Activated naive CD8-positive, alpha-beta T cell treated with anti-CD3 and anti-CD28 coated beads, Interleukin-2, amount 10 ng/mL, durations not matched to agents 7 days and 5 days (primary cell): ENCODE results near the gene CAPZA1. TPM values are rescaled to one million over a fixed set of nuclear protein-coding genes. Genes with fewer than 3 reads are reported as not detected.
"Not testable (repeated sequence)": the region's sequence is repeated elsewhere in the genome, so short reads cannot be mapped to it uniquely, and the experiment has no call there.

Experiments
- ATAC-seq: fragments of 150-1000 bp; cut with Tn5 transposase; one replicate; pipeline ENCODE4 v1.10.0; 2021; ENCODE audit warnings: low read depth, moderate library complexity
- POLR2A ChIA-PET: fragments of 350-600 bp; sonication (Branson Sonifier 250); formaldehyde crosslinking; loops from one replicate; lab custom pipeline; 2021; ENCODE audit warnings: antibody characterized with exemption; lab: Charles Lee
- DNase-seq: peaks from one replicate; pipeline ENCODE4 v3.0.0; 2021
- H3K27ac Mint-ChIP-seq: one replicate; pipeline ENCODE4 v1.8.0; 2022; ENCODE audit warnings: mild to moderate bottlenecking, mixed read lengths
- H3K27me3 Mint-ChIP-seq: one replicate; pipeline ENCODE4 v1.8.0; 2022; ENCODE audit warnings: mild to moderate bottlenecking, moderate library complexity, mixed read lengths
- H3K36me3 Mint-ChIP-seq: one replicate; pipeline ENCODE4 v1.8.0; 2021; ENCODE audit warnings: mild to moderate bottlenecking, mixed read lengths
- H3K4me1 Mint-ChIP-seq: one replicate; pipeline ENCODE4 v1.8.0; 2021; ENCODE audit warnings: mixed read lengths
- H3K4me3 Mint-ChIP-seq: one replicate; pipeline ENCODE4 v1.8.0; 2022; ENCODE audit warnings: mild to moderate bottlenecking, moderate library complexity, mixed read lengths
- H3K9me3 Mint-ChIP-seq: one replicate; pipeline ENCODE4 v1.8.0; 2021; ENCODE audit warnings: mixed read lengths
- total RNA-seq, 2 experiments: library from RNA; stranded (reverse); gene quantifications; one replicate each; pipeline ENCODE4 v1.2.3, GENCODE V29; 2021

The CAPZA1 gene
- total RNA-seq, 2 experiments from 2014 or later: 248 to 251 TPM

DNA sequence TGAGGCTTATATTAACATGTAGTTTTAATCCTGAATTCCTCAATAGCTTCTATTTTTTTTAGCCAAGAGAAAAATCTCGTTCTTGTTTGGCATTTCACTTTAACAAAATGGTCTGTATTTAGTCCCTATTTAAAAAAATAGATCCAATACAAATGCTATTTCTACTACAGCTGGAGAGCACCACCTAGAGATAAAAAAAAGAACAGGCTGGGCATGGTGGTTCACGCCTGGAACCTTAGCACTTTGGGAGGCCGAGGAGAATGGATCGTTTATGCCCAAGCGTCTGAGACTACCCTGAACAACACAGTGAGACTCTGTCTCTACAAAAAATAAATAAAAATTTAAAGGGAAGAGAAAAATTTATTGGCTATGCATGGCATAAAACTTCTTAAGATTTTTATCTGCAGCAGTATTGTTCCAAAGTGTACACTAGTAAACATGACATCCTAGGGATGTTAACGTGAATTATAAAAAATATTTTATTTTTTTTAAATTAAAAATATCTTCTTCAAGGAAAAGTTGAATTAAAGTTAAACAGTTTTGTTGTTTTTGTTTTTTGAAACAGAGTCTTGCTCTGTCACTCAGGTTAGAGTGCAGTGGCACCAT is 5.1 kb upstream of the CAPZA1 start:
- Mint-ChIP-seq H3K27ac (no peak overlapping the region), H3K4me1 (peaks cover 17% of the 10 kb centered on the region), H3K36me3 (peaks cover 4% of the 10 kb centered on the region), H3K9me3 (no peaks in the 10 kb centered on the region), H3K4me3 (no peak overlapping the region), H3K27me3 (no peaks in the 10 kb centered on the region)
- ATAC-seq: no peak
- POLR2A ChIA-PET: interaction anchor here (0.5 kb wide), 1 partner anchor 116 kb away, joined by 5 read pairs; no protein-coding TSS in a partner anchor
- no peak for DNase-seq

DNA sequence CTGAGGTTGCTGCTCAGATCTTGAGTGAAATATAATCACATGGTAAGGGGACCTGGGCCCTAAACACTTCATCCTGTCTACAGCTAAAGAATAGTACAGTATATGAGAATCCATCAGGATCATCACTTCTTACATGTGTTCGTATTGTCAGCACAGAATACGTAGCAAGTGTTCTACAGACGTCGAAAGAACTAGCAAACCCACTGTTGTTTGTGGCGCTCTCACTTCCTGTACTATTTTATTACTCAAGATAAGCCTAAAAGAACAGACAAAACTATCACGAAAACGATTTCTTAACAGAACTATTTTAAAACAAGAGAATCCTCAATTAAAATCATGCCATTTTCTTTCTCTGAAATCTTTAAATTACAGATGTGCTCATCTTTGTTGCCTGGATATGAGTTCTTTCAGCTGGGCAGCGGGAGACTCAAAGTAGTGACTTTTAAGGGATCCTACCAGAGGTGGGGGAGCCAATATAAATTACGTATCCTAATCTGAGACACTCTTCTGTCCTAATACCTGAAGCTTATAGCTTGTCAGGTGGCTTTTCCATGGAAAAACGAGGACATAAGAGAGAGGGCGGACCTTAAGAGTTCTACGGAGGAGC is 1.4 kb upstream of the CAPZA1 start:
- Mint-ChIP-seq H3K4me1 (peaks cover 28% of the 10 kb centered on the region), H3K27ac (peak overlapping the region; percentile 100), H3K9me3 (no peaks in the 10 kb centered on the region), H3K4me3 (peak overlapping the region; percentile 97), H3K27me3 (no peaks in the 10 kb centered on the region), H3K36me3 (peaks cover 19% of the 10 kb centered on the region)
- no peak for DNase-seq
- ATAC-seq: peak; percentile 18
- POLR2A ChIA-PET: interaction anchor here (0.5 to 3.2 kb wide), 12 partner anchors 18 to 1403 kb away, joined by 3 to 35 read pairs (median 4); partner anchors contain the start of genes MOV10, PPM1J and RHOC

DNA sequence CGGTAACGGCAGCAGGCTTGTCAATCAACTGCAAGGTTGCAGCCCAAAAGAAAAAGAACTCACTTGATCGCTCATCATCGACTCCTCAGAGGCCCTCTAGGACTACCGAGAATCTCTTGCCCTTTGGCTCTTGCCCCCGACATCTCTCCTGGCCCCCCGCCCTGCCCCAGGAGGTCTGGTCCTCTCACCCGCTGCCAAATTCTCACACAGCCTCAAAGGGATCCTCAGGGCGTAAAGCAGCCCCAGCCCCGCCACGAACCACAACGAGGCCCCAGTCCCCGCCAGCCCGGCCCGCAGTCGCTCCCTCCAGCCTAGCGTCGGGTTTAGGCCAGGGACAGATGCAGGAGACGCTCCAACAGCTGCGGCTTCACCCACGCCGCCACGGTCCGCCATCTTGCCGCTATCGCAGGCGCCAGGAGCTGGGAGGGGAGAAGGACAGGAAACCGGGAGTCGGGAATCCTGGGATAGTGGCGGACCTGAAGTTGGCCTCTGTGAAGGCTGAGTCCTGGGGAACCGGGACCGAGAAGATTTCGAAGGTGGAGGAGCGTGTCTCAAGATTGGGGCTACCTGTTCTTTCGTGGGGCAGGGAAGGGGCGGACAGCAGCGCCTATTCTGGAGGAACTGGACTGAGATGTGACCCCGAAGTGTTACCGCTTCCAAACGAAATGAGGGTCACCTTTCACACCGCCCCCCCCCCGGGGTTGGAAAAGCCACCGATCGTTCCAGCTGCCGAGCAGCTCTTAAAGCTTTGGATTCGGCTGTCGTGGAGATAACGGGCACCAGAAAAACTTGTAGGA is 713 bp upstream of the CAPZA1 start, which contains the start of gene ST7L:
Gene ST7L (minus strand): TSS at position 421 of the 797 bp plus-strand sequence. CDS start 28 bp downstream, at position 393.
- peaks cover 29% of the 10 kb centered on the region for H3K4me1 Mint-ChIP-seq
- peak within 1 kb of the TSS; percentile 97 for H3K4me3 Mint-ChIP-seq
- H3K27ac Mint-ChIP-seq: peak within 1 kb of the TSS; percentile 100
- H3K27me3 Mint-ChIP-seq: no peaks in the 10 kb centered on the region
- ATAC-seq: peak; percentile 22
- H3K36me3 Mint-ChIP-seq: peaks cover 20% of the 10 kb centered on the region
- peak; percentile 74 for DNase-seq
- no peaks in the 10 kb centered on the region for H3K9me3 Mint-ChIP-seq
- POLR2A ChIA-PET: interaction anchor here (0.5 to 3.2 kb wide), 19 partner anchors 15 to 1966 kb away, joined by 3 to 35 read pairs (median 4); partner anchors contain the start of genes MOV10, PPM1J and RHOC

DNA sequence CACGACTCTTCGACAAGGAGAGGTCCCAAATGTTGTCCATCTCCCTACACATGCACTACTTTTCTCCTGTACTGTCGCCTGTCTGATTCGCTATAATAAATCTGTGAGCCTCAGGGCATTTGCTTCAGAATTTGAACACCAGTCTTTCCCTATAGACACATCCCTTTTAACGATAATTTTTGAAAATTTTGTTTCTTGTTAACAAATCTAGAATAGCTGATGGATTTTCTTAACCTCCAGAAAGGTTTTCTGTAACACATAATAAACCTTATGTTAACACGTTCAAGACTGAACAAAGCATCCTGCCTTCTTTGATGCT is 704 bp downstream of the CAPZA1 start:
- ATAC-seq: no peak
- H3K9me3 Mint-ChIP-seq: no peaks in the 10 kb centered on the region
- H3K36me3 Mint-ChIP-seq: peaks cover 31% of the 10 kb centered on the region

DNA sequence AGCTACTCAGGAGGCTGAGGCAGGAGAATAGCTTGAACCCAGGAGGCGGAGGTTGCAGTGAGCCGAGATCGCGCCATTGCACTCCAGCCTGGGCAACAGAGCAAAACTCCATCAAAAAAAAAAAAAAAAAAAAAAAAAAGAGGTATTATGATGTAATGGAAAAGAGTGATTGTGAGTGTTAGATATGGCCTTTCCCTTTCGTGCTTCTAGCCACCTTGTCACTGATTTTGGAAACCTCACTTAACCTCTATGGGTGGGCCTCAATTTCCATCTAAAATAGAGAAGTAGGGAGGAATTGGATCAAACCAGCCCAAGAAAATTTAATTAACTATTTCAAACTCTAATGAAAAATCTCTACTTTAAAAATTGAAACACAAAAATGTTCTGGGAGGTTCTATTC is 4.9 kb downstream of the CAPZA1 start:
- H3K9me3 Mint-ChIP-seq, ATAC-seq, H3K4me3 Mint-ChIP-seq, DNase-seq, H3K27me3 Mint-ChIP-seq, H3K27ac Mint-ChIP-seq: not testable (repeated sequence)
- POLR2A ChIA-PET: interaction anchor here (0.7 kb wide), 3 partner anchors 22 to 117 kb away, joined by 3 to 5 read pairs (median 3); no protein-coding TSS in a partner anchor
- peaks cover 47% of the 10 kb centered on the region for H3K36me3 Mint-ChIP-seq
- H3K4me1 Mint-ChIP-seq: peaks cover 49% of the 10 kb centered on the region

More for the DNA sequence above, 704 bp downstream of the CAPZA1 start:
- peak overlapping the region; percentile 100 for H3K27ac Mint-ChIP-seq
- peak overlapping the region; percentile 97 for H3K4me3 Mint-ChIP-seq
- no peak for DNase-seq
- POLR2A ChIA-PET: interaction anchor here (0.6 to 3.2 kb wide), 6 partner anchors 15 to 95 kb away, joined by 3 to 35 read pairs (median 5); partner anchors contain the start of genes MOV10 and PPM1J
- peaks cover 41% of the 10 kb centered on the region for H3K4me1 Mint-ChIP-seq
- H3K27me3 Mint-ChIP-seq: no peaks in the 10 kb centered on the region

DNA sequence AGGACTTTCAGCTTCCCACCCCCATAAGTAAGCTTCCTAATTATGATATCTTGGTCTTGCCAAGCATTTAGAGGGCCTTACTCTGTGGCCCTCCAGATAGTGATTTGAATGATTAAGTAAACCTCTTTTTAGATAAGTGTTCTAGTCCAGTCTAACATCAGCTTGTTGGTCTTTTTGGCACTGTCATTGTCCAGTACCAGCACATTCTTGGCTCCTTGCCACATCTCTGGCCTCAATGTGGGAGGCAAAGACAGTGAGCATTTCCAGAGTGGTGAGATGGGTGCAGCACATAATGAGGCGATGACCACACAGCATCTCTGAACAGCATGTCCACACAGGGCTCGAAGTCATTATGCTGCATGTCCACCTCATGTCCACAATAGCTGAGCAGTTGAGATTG is 6.1 kb downstream of the CAPZA1 start:
- POLR2A ChIA-PET: interaction anchor here (0.6 to 1.0 kb wide), 2 partner anchors 26 to 422 kb away, joined by 5 to 6 read pairs; no protein-coding TSS in a partner anchor
- H3K4me3 Mint-ChIP-seq: no peak overlapping the region
- H3K4me1 Mint-ChIP-seq: peaks cover 52% of the 10 kb centered on the region

DNA sequence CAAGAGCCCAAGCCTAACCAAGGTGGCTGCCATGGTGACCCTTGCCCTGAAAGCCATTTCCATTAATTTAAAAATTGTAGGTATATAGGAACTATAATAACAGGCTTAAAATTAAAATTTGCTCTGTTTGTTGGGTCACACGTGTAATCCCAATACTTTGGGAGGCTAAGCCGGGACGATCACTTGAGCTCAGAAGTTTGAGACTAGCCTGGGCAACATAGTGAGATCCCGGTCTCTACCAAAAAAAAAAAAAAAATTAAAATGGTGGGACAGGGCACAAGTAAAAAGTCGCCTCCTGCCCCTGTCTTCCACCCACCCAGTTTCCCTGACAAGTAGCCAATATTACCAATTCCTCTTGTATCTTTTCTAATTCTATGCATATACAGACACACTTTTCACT is 6.6 kb downstream of the CAPZA1 start:
- H3K36me3 Mint-ChIP-seq: peaks cover 45% of the 10 kb centered on the region
- no peak overlapping the region for H3K27ac Mint-ChIP-seq
- H3K27me3 Mint-ChIP-seq: no peaks in the 10 kb centered on the region
- DNase-seq (no peak), ATAC-seq (no peak)
- peaks cover 52% of the 10 kb centered on the region for H3K4me1 Mint-ChIP-seq
- POLR2A ChIA-PET: interaction anchor here (1.0 kb wide), 1 partner anchor 26 kb away, joined by 6 read pairs; no protein-coding TSS in a partner anchor
- no peaks in the 10 kb centered on the region for H3K9me3 Mint-ChIP-seq
- no peak overlapping the region for H3K4me3 Mint-ChIP-seq

More for the DNA sequence above, 6.1 kb downstream of the CAPZA1 start:
- ATAC-seq: no peak
- H3K27me3 Mint-ChIP-seq: no peaks in the 10 kb centered on the region
- no peak overlapping the region for H3K27ac Mint-ChIP-seq
- peaks cover 45% of the 10 kb centered on the region for H3K36me3 Mint-ChIP-seq
- no peak for DNase-seq
- H3K9me3 Mint-ChIP-seq: no peaks in the 10 kb centered on the region

DNA sequence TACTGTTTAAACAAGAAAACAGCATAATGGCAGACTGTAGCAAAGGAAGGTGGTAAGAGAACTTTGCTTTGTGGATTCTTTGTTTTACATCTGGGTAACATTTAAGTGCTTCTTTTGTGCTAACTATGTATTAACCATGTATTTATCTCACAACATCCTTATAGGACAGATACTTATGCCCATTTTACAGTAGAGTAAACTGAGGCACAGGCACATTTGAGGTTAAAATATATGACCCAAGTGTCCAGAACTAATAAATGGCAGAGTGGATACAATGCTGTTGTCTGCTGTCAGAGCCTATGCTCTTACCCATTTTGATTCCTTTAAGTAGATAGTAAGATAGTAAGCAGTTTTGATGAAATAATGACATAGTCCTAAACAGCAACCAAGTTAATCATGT is 7.3 kb downstream of the CAPZA1 start:
- peaks cover 54% of the 10 kb centered on the region for H3K4me1 Mint-ChIP-seq

DNA sequence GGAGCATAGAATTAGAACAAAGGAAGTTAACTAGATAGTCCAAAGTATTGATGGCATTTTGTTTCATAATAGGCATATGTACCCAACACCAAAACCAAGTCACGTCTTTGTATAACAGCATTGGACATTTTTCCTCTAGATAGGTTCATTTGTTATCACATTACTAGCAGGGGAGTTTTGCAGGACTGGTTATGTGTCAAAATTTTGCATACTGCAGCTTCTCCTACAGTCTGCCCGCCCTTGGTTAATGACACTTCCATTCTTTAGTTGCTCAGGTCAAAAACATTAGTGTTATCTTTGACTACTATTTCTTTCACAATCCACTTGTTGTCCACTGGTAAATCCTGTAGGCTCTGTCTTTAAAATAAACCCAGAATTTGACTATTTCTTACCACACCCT is 8.9 kb downstream of the CAPZA1 start:
- POLR2A ChIA-PET: no interaction called here
- no peaks in the 10 kb centered on the region for H3K9me3 Mint-ChIP-seq
- H3K27me3 Mint-ChIP-seq: no peaks in the 10 kb centered on the region
- H3K4me1 Mint-ChIP-seq: peaks cover 56% of the 10 kb centered on the region
- no peak overlapping the region for H3K27ac Mint-ChIP-seq
- no peak overlapping the region for H3K4me3 Mint-ChIP-seq
- ATAC-seq (no peak), DNase-seq (no peak)
- H3K36me3 Mint-ChIP-seq: peaks cover 49% of the 10 kb centered on the region

More for the DNA sequence above, 7.3 kb downstream of the CAPZA1 start:
- H3K9me3 Mint-ChIP-seq: no peaks in the 10 kb centered on the region
- no peak for DNase-seq
- H3K4me3 Mint-ChIP-seq: no peak overlapping the region
- no peak for ATAC-seq
- H3K36me3 Mint-ChIP-seq: peaks cover 43% of the 10 kb centered on the region
- no peaks in the 10 kb centered on the region for H3K27me3 Mint-ChIP-seq
- H3K27ac Mint-ChIP-seq: no peak overlapping the region
- POLR2A ChIA-PET: no interaction called here

DNA sequence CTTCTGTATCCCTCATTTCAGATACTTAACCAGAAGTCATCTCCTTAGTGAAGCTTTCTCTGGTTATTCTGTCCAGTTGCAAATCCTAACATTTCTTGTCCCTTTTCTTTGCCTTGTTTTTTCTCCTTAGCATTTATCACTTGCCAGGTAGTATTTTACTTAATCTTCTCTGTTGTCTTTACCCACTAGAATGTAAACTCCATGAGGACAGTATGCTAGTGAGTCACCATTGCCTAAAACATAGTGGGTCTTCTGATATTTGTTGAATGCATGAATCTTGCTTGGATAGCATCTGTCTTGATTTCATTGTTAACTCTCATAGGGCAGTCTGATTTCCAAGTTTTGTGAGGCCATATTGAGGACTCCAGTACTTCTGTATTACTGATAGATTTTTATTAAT is 9.6 kb downstream of the CAPZA1 start:
- POLR2A ChIA-PET: no interaction called here
- peaks cover 52% of the 10 kb centered on the region for H3K36me3 Mint-ChIP-seq
- H3K27me3 Mint-ChIP-seq: no peaks in the 10 kb centered on the region
- no peak overlapping the region for H3K27ac Mint-ChIP-seq
- no peaks in the 10 kb centered on the region for H3K9me3 Mint-ChIP-seq
- DNase-seq: no peak
- peaks cover 60% of the 10 kb centered on the region for H3K4me1 Mint-ChIP-seq
- no peak overlapping the region for H3K4me3 Mint-ChIP-seq
- ATAC-seq: no peak

DNA sequence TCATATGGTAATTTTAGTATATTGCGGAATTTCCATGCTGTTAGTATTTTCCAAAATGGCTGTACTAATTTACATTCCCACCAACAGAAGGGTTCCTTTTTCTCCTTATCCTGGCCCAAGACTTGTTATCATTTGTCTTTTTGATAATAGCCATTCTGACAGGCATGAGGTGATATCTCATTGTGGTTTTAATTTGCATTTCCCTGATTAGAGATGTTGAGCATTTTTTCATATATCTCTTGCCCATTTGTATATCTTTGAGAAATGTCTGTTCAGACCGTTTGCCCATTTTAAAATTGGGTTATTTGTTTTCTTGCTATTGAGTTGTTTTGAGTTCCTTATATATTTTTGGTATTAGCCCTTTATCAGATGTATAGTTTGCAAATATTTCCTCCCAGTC is 14.0 kb downstream of the CAPZA1 start:
- Mint-ChIP-seq H3K4me1 (peaks cover 56% of the 10 kb centered on the region), H3K9me3 (no peaks in the 10 kb centered on the region), H3K36me3 (peaks cover 34% of the 10 kb centered on the region), H3K27me3 (no peaks in the 10 kb centered on the region), H3K4me3 (no peak overlapping the region), H3K27ac (no peak overlapping the region)
- ATAC-seq (no peak), DNase-seq (no peak)
- POLR2A ChIA-PET: interaction anchor here (0.6 kb wide), 1 partner anchor 14 kb away, joined by 3 read pairs; the partner anchor contains the start of genes CAPZA1 and ST7L

DNA sequence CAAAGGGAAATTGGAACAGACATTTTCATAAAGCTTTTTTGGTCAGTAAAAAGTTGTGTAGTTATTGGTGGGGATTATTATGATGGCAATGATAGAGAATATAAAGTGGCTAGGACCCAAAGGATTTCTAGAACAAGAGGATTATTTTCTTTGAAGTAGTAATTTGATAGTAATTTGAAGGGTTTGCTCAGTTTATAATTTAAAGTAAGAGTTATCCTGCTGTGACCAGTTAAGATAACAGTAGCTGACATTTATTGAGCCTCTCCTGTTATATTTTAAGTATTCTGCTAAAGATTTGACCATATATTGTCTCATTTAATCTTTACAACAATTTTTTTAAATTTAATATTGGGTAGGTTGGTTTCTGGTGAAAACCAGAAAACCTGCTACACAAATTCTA is 14.7 kb downstream of the CAPZA1 start:
- POLR2A ChIA-PET: interaction anchor here (0.9 kb wide), 1 partner anchor 10 kb away, joined by 3 read pairs; no protein-coding TSS in a partner anchor
- peaks cover 53% of the 10 kb centered on the region for H3K4me1 Mint-ChIP-seq
- H3K27ac Mint-ChIP-seq: no peak overlapping the region
- no peak overlapping the region for H3K4me3 Mint-ChIP-seq
- ATAC-seq (no peak), DNase-seq (no peak)
- no peaks in the 10 kb centered on the region for H3K27me3 Mint-ChIP-seq
- no peaks in the 10 kb centered on the region for H3K9me3 Mint-ChIP-seq
- H3K36me3 Mint-ChIP-seq: peaks cover 29% of the 10 kb centered on the region

DNA sequence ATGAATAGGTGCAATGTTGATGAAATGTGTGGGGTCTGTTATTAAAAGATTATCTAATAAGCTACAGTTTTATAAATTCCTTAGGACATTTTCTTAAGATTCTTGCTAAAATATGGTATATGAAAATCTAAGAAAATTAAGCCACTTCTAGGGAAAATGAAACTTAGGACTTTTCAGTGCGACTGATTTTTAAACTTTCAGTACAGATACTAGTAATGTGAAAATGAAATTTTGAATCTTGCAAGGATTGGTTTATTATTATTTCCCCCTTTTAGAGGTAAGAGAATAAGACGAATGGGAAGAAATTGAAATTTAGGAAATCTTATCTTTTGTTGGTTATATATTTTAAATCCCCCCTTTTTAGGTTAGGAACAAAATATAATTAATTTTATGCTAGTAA is 16.4 kb downstream of the CAPZA1 start:
- DNase-seq (no peak), ATAC-seq (no peak)
- Mint-ChIP-seq H3K27me3 (no peaks in the 10 kb centered on the region), H3K36me3 (peaks cover 22% of the 10 kb centered on the region), H3K4me3 (no peak overlapping the region), H3K9me3 (no peaks in the 10 kb centered on the region), H3K4me1 (peaks cover 46% of the 10 kb centered on the region), H3K27ac (no peak overlapping the region)
- POLR2A ChIA-PET: interaction anchor here (1.1 to 1.3 kb wide), 3 partner anchors 11 to 18 kb away, joined by 3 to 4 read pairs (median 4); no protein-coding TSS in a partner anchor
